ENCODE data around the gene ABCG5.

The ABCG5 gene

GRCh38 chr2:43812006-43812405, 26.6 kb downstream of the ABCG5 start:
- no peaks in the 10 kb centered on the region for H3K27me3 ChIP-seq
- no peaks in the 10 kb centered on the region for H4K20me1 ChIP-seq
- H3K27ac ChIP-seq, result no peak overlapping the region
- no peak overlapping the region for H3K4me3 ChIP-seq
- no peak for TF ChIP-seq Cebpa-rat (IDR thresholded peaks at IDR 0.05)
- no peak overlapping the region for H3K4me2 ChIP-seq
- no peaks in the 10 kb centered on the region for H3K4me1 ChIP-seq
- no peaks in the 10 kb centered on the region for H3K36me3 ChIP-seq
- H3K9ac ChIP-seq, result no peak overlapping the region
- H3K9me3 ChIP-seq, result no peaks in the 10 kb centered on the region

GRCh38 chr2:43810888-43811287, 27.8 kb downstream of the ABCG5 start:
- no peak overlapping the region for H3K27ac ChIP-seq
- no peak overlapping the region for H3K9ac ChIP-seq
- H3K36me3 ChIP-seq, result peaks cover 2% of the 10 kb centered on the region; the same call in 1 of the 2 replicates
- H3K4me1 ChIP-seq, result no peaks in the 10 kb centered on the region
- no peak for TF ChIP-seq Cebpa-rat (IDR thresholded peaks at IDR 0.05)
- H4K20me1 ChIP-seq, result no peaks in the 10 kb centered on the region
- H3K27me3 ChIP-seq, result no peaks in the 10 kb centered on the region
- no peak overlapping the region for H3K4me2 ChIP-seq
- H3K9me3 ChIP-seq, result no peaks in the 10 kb centered on the region
- no peak overlapping the region for H3K4me3 ChIP-seq

DNA sequence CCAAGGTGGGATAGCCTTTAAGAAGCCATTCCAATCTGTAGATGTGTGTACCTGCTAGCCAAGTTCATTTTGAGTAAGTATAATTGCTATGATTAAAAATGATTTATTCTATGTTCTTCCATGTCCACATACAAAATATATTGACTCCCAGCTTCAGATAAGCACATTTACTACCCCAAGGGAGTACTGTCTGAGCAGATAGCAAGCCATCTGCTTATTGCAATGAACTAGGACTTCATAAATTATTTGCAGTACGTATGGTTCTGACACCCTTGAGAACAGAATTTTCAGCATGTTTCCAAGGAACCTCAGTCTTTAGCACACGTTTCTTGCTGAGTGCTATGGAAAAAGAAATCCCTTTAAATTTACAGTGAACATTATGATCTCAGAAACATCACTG, 28.2 kb downstream of the ABCG5 start:
- Histone ChIP-seq H3K4me3 (no peak overlapping the region), H3K4me2 (no peak overlapping the region), H3K36me3 (peaks cover 6% of the 10 kb centered on the region; the same call in 1 of the 2 replicates), H3K4me1 (no peaks in the 10 kb centered on the region), H3K27ac (no peak overlapping the region), H3K27me3 (no peaks in the 10 kb centered on the region), H3K9ac (no peak overlapping the region), H3K9me3 (no peaks in the 10 kb centered on the region), H4K20me1 (no peaks in the 10 kb centered on the region)
- TF ChIP-seq Cebpa-rat (IDR thresholded peaks at IDR 0.05), result no peak

GRCh38 chr2:43806719-43807031, 32.0 kb downstream of the ABCG5 start:
- no peaks in the 10 kb centered on the region for H4K20me1 ChIP-seq
- TF ChIP-seq Cebpa-rat (IDR thresholded peaks at IDR 0.05), result no peak

DNA sequence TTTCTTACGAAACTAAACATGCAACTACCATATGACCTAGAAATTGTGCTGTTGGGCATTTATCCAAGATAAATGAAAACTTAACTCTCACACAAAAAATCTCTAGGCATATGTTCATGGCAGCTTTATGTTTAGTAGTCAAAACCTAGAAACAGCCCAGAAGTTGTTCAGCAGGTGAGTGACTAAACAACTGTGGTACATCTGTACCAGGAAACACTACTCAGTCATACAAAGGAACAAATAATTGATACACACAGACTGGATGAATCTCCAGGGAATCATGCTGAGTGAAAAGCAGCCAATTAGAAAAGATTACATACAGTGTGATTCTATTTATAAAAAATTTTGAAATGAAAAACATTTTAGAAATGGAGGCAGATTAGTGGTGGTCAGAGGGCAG, 35.5 kb downstream of the ABCG5 start:
- no peaks in the 10 kb centered on the region for H3K27me3 ChIP-seq
- no peaks in the 10 kb centered on the region for H3K9me3 ChIP-seq
- no peaks in the 10 kb centered on the region for H3K4me1 ChIP-seq
- no peaks in the 10 kb centered on the region for H4K20me1 ChIP-seq
- TF ChIP-seq Cebpa-rat (IDR thresholded peaks at IDR 0.05), result no peak
- H3K9ac ChIP-seq, result no peak overlapping the region
- H3K4me2 ChIP-seq, result no peak overlapping the region
- peaks cover 6% of the 10 kb centered on the region; the same call in 1 of the 2 replicates for H3K36me3 ChIP-seq
- no peak overlapping the region for H3K4me3 ChIP-seq
- no peak overlapping the region for H3K27ac ChIP-seq

More at GRCh38 chr2:43806719-43807031, 32.0 kb downstream of the ABCG5 start:
- Histone ChIP-seq H3K9me3 (no peaks in the 10 kb centered on the region), H3K4me1 (no peaks in the 10 kb centered on the region), H3K27ac (no peak overlapping the region), H3K4me2 (no peak overlapping the region), H3K36me3 (peaks cover 6% of the 10 kb centered on the region; the same call in 1 of the 2 replicates), H3K4me3 (no peak overlapping the region), H3K27me3 (no peaks in the 10 kb centered on the region), H3K9ac (no peak overlapping the region)

- H3K4me2 ChIP-seq, result no peak overlapping the region
- no peak overlapping the region for H3K27ac ChIP-seq
- H3K4me1 ChIP-seq, result no peaks in the 10 kb centered on the region
- H3K27me3 ChIP-seq, result no peaks in the 10 kb centered on the region
- no peak overlapping the region for H3K9ac ChIP-seq
- H3K36me3 ChIP-seq, result peaks cover 6% of the 10 kb centered on the region; the same call in 1 of the 2 replicates
- H4K20me1 ChIP-seq, result no peaks in the 10 kb centered on the region
- H3K4me3 ChIP-seq, result no peak overlapping the region
- TF ChIP-seq Cebpa-rat (IDR thresholded peaks at IDR 0.05), result no peak
- H3K9me3 ChIP-seq, result no peaks in the 10 kb centered on the region
These were observed 36.5 kb downstream of the ABCG5 start for GRCh38 chr2:43802135-43802534.

DNA sequence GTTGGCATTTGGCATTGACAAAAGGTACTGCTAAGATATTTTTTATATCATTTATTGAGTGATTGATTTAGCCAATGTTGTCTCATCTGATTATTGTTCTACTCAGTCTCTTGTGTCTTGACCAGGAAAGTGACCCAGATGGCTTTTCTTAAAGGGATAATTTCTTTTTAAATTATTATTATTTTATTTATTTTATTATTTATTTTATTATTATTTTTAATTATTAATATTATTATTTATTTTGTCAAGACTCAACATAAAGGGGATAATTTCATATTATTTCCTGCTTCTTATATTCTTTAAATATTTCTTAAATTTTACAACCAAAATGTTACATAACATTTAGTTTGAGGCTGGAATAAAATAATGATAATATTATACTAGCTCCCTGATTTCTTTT, 37.7 kb downstream of the ABCG5 start:
- Histone ChIP-seq H3K36me3 (peaks cover 4% of the 10 kb centered on the region; the same call in 1 of the 2 replicates), H3K9ac (no peak overlapping the region), H3K4me1 (no peaks in the 10 kb centered on the region), H3K27ac (no peak overlapping the region), H3K27me3 (no peaks in the 10 kb centered on the region), H4K20me1 (no peaks in the 10 kb centered on the region), H3K9me3 (no peaks in the 10 kb centered on the region), H3K4me3 (no peak overlapping the region), H3K4me2 (no peak overlapping the region)
- TF ChIP-seq Cebpa-rat (IDR thresholded peaks at IDR 0.05), result no peak

GRCh38 chr2:43798300-43798699, 40.3 kb downstream of the ABCG5 start:
- H3K9me3 ChIP-seq, result no peaks in the 10 kb centered on the region
- H4K20me1 ChIP-seq, result no peaks in the 10 kb centered on the region
- no peak overlapping the region for H3K4me2 ChIP-seq
- no peak overlapping the region for H3K4me3 ChIP-seq
- H3K27ac ChIP-seq, result no peak overlapping the region
- TF ChIP-seq Cebpa-rat (IDR thresholded peaks at IDR 0.05), result no peak
- H3K4me1 ChIP-seq, result no peaks in the 10 kb centered on the region
- no peak overlapping the region for H3K9ac ChIP-seq
- H3K36me3 ChIP-seq, result no peaks in the 10 kb centered on the region
- H3K27me3 ChIP-seq, result no peaks in the 10 kb centered on the region

- TF ChIP-seq Cebpa-rat (IDR thresholded peaks at IDR 0.05), result no peak
- H3K4me3 ChIP-seq, result no peak overlapping the region
- H3K27ac ChIP-seq, result no peak overlapping the region
- no peaks in the 10 kb centered on the region for H3K9me3 ChIP-seq
- no peaks in the 10 kb centered on the region for H3K27me3 ChIP-seq
- H3K36me3 ChIP-seq, result peaks cover 2% of the 10 kb centered on the region; the same call in 1 of the 2 replicates
- no peak overlapping the region for H3K9ac ChIP-seq
- no peaks in the 10 kb centered on the region for H3K4me1 ChIP-seq
- H3K4me2 ChIP-seq, result no peak overlapping the region
- no peaks in the 10 kb centered on the region for H4K20me1 ChIP-seq
These were observed 42.4 kb downstream of the ABCG5 start for GRCh38 chr2:43796206-43796605.

GRCh38 chr2:43794956-43795355, 43.7 kb downstream of the ABCG5 start:
- TF ChIP-seq Cebpa-rat (IDR thresholded peaks at IDR 0.05), result no peak
- H3K36me3 ChIP-seq, result peaks cover 8% of the 10 kb centered on the region; the same call in 1 of the 2 replicates
- no peaks in the 10 kb centered on the region for H3K27me3 ChIP-seq
- no peak overlapping the region for H3K9ac ChIP-seq
- H4K20me1 ChIP-seq, result no peaks in the 10 kb centered on the region
- H3K27ac ChIP-seq, result no peak overlapping the region
- H3K4me3 ChIP-seq, result no peak overlapping the region
- no peak overlapping the region for H3K4me2 ChIP-seq
- H3K4me1 ChIP-seq, result no peaks in the 10 kb centered on the region
- no peaks in the 10 kb centered on the region for H3K9me3 ChIP-seq

DNA sequence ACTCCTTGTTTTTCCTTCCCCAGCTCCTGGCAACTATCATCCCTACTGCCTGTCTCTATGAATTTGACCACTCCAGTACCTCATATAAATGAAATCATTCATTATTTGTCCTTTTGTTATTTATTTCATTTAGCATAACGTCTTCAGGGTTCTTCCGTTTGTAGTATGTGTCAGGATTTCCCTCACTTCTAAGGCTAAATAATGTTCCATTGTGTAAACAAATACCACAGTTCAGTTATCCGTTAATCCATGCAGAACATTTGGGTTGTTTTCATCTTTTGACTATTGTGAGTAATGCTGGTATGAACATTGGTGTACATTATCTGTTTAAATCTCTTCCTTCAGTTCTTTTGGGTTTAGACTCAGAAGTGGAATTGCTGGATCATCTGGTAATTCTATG, 46.0 kb downstream of the ABCG5 start:
- H3K36me3 ChIP-seq, result peaks cover 8% of the 10 kb centered on the region; the same call in 1 of the 2 replicates
- no peaks in the 10 kb centered on the region for H4K20me1 ChIP-seq
- no peak for TF ChIP-seq Cebpa-rat (IDR thresholded peaks at IDR 0.05)
- no peaks in the 10 kb centered on the region for H3K9me3 ChIP-seq
- no peak overlapping the region for H3K4me2 ChIP-seq
- no peaks in the 10 kb centered on the region for H3K4me1 ChIP-seq
- no peak overlapping the region for H3K9ac ChIP-seq
- no peaks in the 10 kb centered on the region for H3K27me3 ChIP-seq
- H3K27ac ChIP-seq, result no peak overlapping the region
- H3K4me3 ChIP-seq, result no peak overlapping the region

Measured in BLaER1 (cell line).